ENCODE data around the gene SYNE2. TPM values are rescaled to one million over a fixed set of nuclear protein-coding genes. Genes with fewer than 3 reads are reported as not detected.
"Not testable (repeated sequence)": the region's sequence is repeated elsewhere in the genome, so short reads cannot be mapped to it uniquely, and the experiment has no call there.

Gene SYNE2
- total RNA-seq, 1 donor from 2014 or later = 261 TPM

DNA sequence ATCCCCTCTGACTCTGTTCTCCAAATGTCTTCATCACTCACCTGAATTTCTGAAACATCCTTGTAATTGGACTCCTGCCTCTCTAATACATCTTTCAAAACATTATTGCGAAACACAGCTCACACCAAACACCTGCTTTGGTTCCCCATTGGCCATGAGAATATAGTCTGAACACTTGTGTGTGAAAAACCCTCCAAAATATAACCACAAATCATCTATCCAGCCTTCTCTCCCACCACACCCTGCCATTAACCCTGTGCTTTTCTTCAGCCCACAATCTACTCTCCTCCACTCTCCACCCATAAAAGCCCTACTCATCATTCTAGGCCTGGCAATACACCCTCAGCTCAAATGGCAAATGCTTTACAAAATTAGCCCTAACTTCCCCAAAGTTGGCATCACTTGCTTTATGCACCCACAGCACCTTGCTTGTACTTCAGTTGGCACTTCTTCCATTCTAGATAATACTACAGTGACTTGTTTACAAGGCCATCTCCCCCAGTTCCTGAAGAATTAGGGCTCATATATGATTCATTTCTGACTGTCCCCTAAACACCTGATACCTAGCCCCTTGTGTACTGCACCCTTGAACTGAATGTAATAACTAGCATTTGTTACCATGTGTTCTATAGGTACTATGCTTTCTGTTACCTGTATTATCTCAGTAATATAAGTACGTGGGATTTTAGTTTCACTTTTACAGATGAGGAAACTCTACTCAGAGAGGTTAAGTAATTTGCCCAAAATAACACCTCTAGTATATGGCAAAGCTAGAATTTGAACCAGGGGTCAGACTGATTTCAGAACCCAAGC is 17.3 kb downstream of the SYNE2 start:
- not testable (repeated sequence) for DNase-seq (ENCODE audit: low read depth)

DNA sequence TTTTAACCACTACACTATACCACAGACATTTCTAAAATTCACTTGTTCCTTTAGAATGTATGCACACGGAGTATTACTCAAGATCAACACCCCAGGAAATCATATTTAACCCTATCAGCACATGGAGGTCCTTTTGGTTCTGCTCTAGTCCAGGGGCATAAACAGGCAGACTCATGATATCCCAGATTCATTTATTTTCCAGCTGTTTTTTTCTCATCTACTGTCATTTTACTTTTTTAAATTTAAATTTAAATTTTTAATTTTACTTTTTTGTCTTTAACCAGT is 17.9 kb downstream of the SYNE2 start:
- DNase-seq (ENCODE audit: low read depth) = not testable (repeated sequence)

DNA sequence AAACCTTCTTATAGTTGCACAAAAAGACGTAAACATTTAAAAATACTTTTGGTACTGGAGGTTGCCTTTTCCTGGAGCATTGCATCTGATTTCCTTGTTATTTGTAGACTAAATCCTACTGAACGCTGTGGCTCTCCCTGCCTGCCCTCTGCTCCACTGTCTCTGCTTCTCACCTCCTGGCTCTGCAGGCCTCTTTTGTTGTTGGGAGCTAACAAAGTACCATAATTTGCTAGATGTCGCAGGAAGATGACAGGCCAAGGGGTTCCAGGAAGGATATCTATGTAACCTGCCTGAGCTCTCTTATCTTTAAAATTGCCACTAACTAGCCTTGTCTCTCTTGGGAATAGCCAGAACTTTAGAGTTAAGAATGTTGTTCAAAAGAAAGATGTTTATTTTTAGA is 21.4 kb downstream of the SYNE2 start:
- no peak for DNase-seq (ENCODE audit: low read depth)

DNA sequence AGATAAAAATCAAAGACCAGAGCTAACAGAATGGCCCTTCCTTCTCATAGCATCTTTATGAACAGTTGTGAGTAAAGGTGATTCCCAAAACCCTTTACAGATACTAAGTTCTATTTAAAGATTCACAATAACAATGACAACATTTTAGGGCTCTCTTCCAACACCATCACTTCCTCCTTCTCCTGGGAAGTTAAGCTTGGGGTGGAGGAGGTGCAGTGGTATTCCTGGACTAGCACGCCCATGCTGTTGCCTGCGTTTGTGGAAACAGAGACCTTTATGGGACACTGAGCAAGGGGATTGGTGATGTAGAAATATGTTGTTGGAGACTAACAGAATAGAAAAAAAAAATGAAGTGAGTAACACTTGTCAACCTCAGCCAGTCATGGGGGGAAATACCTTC is 22.5 kb downstream of the SYNE2 start:
- peak; percentile 99 for DNase-seq (ENCODE audit: low read depth)

DNA sequence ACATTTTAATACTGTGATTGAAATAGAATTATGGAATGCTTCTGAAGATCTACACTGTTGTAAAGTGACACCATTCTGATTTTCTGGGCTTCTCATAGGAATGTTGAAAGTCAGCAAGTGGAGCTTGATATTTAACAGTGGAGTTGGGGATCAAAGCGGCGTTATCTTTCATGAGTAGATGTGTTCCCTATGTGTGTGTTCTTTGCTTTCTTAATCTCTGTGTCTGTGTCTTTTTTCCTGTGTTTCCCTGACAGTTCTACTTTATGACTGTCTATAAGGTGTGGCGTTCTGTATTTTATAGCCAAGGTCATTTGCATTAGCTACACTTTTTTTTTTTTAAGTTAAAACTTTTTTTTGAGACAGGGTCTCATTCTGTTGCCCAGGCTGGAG is 24.7 kb downstream of the SYNE2 start:
- DNase-seq (ENCODE audit: low read depth) = no peak

DNA sequence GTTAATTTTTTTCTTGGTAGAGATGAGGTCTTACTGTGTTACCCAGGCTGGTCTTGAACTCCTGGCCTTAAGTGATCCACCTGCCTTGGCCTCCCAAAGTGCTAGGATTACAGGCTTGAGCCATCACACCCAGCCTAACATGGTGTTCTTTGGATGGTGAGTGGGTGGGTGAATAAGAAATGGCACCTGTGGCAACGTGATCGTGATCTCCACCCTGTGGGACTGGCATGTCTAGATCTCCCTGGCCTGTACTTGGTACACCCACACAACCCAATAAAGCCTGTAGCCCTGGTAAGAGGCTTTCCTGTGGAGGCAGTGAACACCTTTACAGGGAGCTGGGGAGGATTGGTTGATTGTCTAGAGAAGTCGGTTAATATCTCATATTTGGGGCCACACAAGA is 25.2 kb downstream of the SYNE2 start:
- DNase-seq (ENCODE audit: low read depth) = no peak

DNA sequence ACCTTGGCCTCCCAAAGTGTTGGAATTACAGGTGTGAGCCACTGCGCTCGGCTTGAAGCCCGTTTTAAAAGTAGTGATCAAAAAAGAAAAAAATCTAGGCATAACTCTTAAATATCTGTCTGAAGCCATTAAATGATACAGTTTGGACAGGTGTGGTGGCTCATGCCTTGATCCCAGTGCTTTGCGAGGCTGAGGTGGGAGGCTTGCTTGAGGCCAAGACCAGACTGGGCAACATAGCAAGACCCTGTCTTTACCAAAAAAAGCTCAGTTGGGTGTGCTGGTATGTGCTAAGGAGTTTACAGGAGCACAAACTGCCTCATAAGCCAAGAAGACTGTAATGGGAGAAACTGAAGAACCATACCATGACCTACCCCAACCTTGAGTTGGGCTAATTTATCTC is 26.0 kb downstream of the SYNE2 start:
- DNase-seq (ENCODE audit: low read depth) = no peak

DNA sequence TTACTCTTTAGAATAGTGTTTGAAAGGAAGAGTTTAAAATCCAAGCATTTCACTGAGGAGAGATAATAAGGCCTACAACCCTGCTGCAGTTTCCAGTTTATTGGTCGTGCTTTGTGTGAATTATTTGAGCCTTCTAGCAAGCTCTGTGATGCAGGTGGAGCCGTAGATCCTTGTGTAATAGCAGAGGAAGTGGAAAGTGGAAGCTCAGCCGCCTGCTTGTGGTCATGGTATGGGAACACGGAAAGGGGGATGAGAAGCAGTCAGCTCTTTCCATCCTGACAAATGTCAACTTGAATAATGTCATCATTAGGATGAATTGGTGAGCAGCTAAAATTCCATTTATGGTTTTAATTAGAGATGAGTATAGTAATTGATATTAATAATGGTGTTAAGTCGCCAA is 29.1 kb downstream of the SYNE2 start:
- DNase-seq (ENCODE audit: low read depth) = no peak

DNA sequence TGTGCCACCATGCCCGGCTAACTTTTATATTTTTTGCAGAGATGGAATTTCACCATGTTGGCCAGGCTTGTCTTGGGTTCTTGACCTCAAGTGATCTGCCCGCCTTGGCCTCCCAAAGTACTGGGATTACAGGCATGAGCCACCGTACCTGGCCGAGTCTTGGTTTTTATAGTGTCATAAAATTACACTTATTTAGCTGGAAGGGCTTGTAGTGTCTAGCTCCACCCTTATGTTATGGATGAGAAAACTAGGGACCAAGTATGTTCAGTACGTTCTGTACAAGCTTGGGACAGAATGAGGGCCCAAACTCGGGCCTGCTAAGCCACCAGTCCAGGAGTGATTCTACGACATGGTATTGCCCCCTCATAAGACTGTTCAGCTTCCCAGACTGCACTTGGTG is 35.1 kb downstream of the SYNE2 start:
- DNase-seq (ENCODE audit: low read depth) = no peak

DNA sequence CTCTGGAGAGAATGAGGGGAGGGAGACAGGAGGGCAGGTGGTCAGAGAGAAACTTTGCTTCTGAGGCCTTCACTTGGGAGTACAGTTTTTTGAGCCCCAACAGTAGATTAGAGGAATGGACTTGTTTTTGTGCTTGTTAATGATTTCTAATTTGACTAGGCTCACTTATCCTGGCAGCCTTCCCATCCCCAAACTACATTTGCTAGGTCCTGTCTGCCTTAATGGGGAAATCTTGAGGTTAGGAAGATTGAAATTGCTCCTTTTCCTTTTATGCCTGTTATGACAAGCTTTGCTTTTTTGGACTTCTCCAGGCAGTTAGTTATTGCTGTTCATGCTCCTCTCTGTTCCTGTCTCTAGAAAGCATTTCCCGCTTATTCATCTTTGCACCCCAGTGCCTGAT is 37.7 kb downstream of the SYNE2 start:
- DNase-seq (ENCODE audit: low read depth) = peak; percentile 96

DNA sequence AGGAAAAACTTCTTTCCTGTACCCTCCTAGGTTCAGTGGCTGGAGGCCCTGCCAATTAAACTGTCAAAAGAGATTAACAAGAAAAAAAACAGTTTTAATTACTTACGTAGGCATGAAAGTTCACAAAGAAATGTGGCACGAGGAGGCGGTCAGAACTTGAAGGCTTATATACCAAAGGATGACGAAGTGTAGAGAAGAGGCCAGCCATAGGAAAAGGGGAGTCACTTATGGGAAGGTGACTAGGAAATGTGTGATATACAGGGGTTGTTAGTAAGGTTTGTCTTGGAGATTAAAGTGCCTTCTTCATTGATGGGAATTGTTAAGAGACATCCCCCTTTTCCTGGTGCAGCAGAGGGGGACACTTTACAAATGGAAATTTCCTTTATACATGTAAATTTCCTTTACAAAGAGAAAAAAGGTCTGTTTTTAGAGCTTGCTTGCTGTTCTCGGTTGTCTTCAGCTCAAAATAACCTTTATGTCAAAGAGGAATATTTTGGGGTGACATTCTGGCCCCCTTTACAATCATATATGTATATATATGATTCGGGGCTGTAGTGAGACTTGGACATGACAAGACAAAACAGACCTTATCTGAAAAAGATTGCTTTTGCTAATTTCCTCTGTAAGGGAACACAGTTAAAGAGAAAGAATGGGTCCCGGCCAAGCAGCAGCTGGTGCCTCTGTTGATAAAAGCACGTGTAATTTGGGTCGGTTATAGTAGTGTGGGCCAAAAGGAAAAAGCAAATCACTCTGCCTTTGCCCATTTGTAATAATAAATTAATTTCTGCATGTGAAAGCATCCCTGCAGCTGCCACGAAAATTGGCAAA is 38.6 kb downstream of the SYNE2 start:
- DNase-seq (ENCODE audit: low read depth) = peak; percentile 79

DNA sequence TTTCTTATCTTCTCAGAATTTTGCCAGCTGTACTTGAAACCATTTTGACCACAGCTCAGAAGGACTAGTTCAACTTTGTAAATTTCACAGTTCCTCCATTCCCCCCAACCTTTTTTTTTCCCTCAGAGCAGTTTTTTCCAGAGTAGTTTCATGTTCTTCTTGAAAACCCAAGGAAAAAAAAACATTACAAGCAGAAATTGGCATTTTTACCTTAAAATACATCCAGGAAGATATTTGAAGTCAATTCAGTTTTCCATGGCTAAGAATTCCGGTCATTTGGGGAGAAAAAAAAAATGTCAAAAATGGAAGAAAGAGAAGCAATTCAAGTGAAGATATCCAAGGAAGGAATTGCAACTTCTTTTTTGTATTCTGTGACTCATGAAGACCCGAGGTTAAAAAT is 39.5 kb downstream of the SYNE2 start:
- no peak for DNase-seq (ENCODE audit: low read depth)

DNA sequence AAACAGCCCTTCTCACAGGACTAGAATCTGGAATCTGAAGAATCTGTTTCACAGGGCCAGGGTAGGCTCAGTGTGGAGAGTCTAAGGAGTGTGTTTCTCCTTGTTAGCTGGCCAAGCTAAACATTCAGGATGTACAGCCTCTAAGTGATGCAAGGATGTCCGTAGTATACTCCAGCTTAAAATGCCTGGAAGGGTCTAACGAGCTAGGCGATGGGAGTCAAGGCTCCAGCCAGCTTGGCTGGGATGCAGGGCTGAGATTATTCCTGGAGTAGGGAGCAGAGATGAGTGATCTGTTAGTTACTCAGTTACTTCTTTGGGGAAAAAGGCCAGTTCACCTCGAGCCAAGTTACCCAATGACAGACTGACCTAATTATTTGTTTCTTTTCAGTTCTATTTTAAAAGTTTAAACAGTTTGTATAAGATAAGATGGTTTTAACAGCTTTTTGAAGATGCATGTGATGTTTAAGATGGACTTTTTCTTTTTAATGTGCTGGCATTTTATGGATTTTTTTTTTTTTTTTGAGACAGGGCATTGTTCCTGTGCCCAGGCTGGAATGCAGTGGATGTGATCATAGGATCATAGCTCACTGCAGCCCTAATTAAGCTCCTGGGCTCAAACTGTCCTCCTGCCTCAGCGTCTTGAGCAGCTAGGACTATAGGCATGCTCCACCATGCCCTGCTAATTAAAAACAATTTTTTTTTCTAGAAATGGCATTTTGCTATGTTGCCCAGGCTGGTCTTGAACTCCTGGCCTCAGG is 41.1 kb downstream of the SYNE2 start:
- peak; percentile 96 for DNase-seq (ENCODE audit: low read depth)

DNA sequence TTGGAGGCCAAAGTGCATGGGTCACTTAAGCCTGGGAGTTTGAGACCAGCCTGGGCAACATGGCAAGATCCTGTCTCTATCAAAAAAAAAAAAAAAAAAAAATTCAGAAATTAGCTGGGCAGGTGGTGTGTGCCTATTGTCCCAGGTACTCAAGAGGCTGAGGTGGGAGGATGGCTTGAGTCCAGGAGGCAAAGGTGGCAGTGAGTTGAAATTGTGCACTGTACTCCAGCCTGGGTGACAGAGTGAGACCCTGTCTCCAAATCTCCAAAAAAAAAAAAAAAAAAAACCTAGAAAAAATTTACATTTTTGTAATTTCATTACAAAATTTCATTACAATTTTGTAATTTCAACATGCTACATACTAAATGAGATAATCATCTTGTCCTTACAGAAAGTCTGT is 42.7 kb downstream of the SYNE2 start:
- no peak for DNase-seq (ENCODE audit: low read depth)

DNA sequence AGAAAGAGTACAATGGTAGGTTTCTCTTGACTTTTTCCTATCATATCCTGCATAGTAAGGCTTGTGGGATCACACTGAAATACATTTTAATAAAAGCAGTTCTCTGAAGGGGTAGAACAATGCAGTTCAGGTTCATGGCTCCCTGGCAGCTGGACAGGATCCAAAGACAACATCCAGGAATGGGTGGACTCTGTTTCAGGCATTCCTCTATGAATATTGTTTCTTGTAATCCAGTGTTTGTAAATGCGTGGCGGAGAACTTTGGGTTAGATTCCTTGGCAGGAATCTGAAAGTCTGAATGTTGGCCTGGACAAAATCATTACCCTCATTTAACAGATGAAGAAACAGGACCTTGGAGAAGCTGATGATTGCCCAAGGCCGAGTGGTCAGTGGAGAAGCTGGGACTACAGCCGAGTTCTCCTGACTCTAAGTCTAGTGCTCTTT is 43.5 kb downstream of the SYNE2 start:
- DNase-seq (ENCODE audit: low read depth) = peak; percentile 99

DNA sequence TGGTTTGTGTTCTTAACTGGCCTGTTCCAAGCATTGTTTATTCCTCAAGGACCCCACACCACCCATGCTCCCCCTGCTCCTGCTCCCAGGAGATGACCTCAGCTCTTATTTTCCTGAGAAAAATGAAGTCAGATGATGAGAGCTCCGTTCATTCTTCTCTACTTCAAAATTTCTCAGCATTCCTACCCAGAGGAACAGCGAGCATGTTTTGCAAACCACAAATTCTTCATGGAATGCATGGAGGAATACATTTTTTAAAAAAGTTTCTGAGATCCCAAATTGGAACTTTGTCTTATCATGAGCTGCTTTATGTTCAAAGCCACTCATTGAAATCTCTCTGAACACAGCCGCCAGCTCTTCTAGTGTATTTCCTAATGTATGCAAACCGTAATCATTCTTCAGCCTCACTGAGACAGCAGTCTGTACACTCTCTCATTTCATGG is 44.9 kb downstream of the SYNE2 start:
- peak; percentile 51 for DNase-seq (ENCODE audit: low read depth)

DNA sequence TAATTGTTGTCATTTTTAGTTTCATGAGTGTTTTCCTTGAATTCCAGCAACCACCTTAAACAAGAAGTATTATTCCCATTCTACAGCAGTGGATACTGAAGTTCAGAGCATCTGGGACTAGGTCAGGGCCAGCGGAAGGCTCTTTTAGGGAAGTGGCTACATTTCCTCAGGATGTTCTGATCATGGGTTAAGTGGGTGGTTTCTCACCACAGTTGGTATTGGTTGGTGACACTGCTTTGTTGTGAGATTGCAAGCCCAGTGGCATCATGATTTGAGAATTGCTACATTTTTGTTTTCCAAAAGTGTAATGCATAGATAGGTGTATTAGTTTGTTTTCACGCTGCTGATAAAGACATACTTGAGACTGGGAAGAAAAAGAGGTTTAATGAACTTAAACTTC is 47.1 kb downstream of the SYNE2 start:
- no peak for DNase-seq (ENCODE audit: low read depth)

DNA sequence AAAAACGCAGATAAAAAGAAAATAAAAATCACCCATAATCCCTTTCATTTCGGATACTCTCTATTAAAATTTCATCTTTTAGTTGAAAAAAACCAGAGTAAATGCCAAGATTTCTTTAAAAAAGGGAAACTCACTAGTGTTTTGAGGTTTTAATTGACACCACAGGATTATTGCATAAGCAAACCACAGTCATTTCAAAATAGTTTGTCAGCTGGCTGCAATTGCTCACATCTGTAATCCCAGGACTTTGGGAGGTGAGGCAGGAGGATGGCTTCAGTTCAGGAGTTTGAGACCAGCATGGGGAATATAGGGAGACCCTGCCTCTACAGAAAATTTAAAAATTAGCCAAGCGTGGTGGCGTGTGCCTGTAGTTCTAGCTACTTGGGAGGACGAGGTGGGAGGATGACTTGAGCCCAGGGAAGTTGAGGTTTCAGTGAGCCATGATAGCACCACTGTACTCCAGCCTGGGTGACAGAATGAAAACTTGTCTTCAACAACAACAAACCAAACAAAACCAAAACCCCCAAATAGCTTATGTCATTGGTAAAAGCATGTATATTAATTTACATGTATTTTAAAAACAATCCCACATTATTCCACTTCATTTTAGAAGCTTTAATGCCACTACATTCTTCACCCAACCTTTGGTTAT is 48.8 kb downstream of the SYNE2 start:
- DNase-seq (ENCODE audit: low read depth) = peak; percentile 85

DNA sequence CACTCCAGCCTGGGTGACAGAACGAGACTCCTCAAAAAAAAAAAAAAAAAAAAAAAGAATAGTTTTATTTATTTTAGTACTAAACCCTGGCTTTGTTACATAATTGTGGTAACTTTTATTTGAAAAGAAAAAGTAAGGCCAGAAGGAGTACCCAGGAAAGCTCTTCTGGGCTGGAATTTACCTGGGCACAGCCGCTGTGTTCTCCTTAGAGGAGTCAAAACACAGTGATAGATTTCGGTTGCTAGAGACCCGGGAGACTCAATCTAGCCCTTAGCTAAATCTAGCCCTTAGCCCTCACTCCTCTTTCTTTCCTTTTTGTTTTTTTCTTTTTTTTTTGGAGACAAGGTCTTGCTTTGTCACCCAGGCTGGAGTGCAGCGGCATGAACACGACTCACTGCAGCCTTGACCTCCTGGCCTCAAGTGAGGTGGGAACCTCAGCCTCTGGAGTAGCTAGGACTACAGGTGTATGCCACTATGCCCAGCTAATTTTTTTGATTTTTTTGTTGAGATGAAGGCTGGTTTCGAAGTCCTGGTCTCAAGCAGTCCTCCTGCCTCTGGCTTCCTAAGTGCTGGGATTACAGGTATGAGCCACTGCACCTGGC is 49.7 kb downstream of the SYNE2 start:
- DNase-seq (ENCODE audit: low read depth) = no peak

DNA sequence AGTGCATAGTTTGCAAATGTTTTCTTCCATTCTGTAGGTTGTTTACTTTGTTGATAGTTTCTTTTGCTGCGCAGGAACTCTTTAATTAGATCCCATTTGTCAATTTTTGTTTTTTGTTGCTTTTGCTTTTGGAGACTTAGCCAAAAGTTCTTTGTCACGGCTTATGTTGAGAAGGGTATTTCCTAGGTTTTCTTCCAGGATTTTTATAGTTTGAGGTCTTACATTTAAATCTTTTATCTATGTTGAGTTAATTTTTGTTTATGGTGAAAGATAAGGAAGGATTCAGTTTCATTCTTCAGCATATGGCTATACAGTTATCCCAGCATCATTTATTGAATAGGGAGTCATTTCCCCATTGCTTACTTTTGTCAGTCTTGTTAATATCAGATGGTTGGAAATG is 51.9 kb downstream of the SYNE2 start:
- no peak for DNase-seq (ENCODE audit: low read depth)

DNA sequence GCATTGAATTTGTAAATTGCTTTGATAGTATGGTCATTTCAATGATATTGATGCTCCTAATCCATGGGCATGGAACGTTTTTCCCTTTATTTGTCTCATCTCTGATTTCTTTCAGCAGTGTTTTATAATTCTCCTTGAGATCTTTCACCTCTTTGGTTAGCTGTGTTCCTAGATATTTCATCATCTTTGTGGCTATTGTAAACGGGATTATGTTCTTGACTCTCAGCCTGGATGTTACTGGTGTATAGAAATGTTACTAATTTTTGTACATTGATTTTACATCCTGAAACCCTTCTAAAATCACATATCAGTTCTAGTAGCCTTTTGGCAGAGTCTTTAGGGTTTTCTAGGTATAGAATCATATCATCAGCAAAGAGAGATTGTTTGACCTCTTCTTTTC is 52.6 kb downstream of the SYNE2 start:
- no peak for DNase-seq (ENCODE audit: low read depth)

Data from renal cortical epithelial cell (primary cell).